HuH-7.5 (cell line): Measurements from ENCODE around the gene GABRE.

Experiments
- DNase-seq: peaks from one replicate; pipeline ENCODE4 v3.0.0; 2011; ENCODE audit warnings: low spot score

The GABRE gene, protein sequence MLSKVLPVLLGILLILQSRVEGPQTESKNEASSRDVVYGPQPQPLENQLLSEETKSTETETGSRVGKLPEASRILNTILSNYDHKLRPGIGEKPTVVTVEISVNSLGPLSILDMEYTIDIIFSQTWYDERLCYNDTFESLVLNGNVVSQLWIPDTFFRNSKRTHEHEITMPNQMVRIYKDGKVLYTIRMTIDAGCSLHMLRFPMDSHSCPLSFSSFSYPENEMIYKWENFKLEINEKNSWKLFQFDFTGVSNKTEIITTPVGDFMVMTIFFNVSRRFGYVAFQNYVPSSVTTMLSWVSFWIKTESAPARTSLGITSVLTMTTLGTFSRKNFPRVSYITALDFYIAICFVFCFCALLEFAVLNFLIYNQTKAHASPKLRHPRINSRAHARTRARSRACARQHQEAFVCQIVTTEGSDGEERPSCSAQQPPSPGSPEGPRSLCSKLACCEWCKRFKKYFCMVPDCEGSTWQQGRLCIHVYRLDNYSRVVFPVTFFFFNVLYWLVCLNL

DNA sequence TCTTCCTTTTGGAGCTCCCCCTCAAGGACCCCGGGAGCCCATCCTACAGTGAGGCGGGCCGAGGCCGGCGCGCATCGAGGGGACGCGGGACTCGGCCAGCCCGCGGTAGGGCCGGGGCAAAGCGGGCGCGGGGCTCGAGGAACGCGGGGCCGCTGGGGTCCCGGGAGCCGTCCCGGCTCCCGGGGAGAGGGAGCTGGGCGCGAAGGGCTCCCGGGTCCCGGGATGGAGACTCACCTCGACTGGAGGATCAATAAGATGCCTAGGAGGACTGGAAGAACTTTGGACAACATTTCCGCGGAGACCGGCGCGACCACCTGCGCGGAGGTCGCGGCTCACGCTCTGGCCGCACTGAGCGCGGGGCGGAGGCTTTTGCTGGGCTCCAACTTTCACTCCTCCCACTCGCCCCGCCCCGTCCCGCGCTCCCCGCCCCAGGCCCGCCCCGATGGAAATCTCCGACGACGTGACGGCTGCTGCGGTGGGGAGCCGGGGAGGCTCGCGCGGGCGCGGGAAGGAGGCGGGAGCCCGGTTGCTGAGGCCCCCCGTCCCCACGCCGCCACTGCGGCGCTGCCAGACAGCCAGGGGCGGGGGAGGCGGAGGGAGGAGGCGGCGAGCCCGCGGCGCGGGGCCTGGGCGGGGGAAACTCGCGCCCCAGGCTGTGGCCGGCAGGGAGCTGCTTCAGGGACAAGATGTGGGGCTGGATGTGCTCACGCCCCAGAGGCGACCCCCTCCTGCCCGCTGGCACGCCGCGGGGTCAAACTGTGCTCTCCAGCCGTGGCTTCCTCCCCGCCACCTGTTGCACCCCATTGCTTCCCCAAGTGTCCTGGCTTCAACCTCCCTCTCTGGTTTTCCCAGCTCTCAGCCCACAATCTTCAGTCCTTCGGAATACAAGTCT is at the start of gene GABRE:
Gene GABRE (minus strand): TSS at position 341 of the 892 bp plus-strand sequence. CDS start 51 bp downstream, at position 290.
- DNase-seq: no peak

DNA sequence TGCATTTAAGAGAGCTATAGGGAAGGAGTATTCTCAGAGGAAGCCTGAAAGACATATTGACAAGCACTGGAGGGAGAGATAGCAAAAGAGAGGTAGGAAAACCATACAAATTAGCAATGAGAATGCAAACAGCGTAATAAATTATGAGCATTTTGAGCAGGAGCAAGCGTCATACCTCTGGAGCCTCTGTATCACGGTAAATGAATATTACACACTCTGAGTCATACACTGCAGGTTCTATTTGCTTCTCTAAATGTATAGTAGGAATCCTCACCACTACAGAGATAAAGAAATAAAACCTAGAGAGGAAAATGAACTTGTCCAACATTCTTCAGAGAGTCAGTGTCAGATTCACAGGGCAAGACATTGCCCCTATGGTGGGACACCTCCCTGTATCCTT is 46.4 kb upstream of the GABRE start:
- DNase-seq: no peak

DNA sequence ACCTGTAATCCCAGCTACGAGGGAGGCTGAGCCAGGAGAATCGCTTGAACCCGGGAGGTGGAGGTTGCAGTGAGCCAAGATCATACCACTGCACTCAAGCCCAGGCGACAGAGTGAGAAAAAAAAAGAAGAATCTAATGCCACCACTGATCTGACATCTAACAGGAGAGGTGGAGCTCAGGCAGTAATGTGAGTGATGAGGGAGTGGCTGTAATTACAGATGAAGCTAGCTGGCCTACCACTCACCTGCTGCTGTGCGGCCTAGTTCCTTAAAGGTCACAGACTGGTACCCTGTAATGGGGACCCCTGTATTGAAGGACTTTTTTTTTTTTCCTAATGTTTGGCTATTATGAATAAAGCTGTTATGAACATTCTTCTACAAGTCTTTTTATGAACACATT is 25.3 kb upstream of the GABRE start:
- DNase-seq: no peak

DNA sequence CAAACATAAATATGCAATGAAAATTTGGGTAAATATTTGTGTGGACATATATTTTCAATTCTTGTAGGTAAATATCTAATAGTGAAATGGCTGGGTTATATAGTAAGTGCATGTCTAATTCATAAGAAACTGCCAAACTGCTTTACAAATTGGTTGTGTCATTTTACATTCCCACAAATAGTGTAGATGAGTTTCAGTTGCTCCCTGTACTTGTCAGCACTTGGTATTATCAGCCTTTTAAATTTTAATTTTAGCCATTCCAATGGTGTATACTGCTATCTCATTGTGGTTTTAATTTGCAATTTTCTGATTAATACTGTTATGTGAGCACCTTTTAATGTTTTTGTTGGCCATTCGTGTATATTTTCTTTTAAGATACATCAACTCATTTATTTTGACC is 23.1 kb upstream of the GABRE start:
- DNase-seq: no peak

DNA sequence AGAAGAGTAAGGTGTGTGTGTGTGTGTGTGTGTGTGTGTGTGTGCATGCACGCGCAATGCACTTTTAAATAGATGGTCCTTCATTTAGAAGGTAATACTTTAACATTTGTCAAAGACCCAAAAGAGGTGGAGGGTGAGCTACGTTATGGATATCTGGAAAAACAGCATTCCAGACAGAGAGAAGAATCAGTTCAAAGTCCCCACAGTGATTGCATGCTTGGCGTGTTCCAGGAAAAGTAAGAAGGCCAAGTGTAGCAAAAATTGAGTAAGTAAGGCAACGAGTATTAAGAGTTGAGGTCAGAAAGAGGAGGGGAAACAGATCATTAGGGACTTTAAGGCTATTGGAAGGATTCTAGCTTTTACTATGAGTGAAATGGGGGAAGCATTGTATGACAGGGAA is 21.9 kb upstream of the GABRE start:
- no peak for DNase-seq

DNA sequence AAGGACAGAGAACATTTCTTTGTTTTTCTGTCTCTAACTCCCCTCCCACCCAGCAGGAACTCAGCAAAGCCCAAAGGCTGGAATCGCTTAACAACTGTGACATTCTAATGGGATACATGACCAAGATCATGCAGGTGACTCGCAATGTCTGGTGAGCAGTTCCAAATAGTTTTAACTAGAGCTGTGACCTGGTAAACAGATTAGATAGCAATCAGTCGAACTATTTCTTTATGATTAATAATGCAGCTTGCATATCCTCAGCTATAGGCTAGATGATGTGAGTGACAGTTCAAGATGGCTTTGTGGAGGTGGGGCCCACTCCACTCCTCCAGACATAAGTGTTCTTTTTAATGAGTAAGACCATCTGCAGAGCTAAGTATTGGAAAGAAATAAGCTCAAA is 20.0 kb upstream of the GABRE start:
- DNase-seq: no peak

DNA sequence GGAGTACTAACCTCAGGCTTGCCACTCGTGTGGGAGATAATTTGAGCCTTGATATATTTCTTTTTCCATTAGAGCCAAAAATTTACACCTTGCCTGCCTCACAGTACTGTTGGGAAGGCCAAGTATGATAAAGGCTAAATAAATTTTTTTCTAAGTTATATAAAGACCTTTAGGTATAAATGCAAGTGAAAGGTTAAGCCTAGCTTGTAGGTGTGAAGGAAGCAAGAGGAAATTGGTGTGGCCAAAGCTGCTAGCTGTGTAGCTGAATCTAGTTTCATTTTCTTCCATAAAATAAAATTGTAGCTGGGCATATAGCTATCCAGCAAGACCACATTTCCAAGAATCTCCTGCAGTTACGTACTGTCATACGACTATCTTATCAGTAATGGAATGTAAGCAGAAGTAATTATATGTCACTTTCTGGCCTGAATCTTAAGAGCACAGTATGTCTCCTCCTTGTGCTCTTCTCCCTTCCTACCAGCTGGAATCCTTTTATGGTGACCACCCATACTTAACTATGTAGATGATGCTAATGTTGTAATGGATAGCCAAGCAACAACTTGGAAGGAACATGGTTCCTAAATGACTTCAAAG is 14.3 kb upstream of the GABRE start:
- DNase-seq: no peak

DNA sequence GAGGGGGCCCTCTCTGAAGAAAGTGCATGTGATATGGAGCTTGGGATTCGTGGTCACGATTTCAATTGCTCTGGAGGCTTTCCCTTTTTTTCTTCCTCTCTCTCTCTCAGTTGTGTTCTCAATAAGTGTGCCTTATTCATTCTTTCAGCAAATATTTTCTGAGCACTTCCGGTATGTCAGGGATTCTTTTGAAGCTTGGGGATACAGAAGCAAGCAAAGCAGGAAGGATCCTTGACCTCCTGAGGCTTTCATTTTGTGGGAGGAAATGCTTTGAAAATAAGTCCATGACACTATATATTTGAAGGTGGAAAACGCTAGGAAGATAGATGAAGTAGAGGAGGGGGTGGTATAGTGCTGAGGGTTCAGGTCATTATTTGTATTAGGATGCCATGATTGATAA is 12.6 kb upstream of the GABRE start:
- no peak for DNase-seq

DNA sequence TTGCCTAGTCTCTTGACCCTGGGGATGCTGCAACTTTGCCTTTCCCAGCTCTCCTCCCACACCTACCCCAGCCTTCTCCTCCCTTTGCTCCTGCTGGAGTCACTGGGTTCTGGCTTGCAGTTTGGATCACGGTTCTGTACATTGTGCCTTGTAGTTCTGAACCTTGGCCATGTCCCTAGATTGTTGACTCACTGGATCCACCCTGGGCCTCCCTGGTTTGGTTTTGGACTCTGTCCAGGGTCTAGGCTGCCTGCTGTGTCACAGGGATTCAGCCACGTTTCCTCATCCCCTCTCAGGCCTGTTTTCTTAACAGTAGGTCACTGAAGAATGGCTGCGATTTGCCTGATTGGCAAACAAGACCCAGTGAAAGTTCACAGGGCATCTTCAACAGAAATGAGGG is 11.5 kb upstream of the GABRE start:
- DNase-seq: no peak

DNA sequence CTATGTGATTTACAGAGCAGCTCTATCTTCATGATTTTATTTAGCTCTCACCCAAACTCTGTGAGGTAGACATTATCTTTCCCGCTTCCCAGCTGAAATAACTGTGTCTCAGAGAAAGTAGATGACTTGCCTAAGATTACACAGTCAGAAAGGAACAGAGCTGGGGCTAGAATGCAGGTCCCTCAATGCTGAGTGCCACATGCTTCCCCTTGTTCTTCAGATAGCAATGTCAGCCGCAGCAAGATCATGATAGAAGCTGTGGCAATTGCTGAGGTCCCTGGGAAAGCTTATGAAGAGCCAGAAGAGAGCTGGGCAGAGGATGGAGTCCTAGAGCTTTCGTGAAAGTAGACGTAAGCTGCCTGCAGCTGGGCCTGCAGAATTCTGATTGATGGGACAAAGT is 11.1 kb upstream of the GABRE start:
- no peak for DNase-seq

DNA sequence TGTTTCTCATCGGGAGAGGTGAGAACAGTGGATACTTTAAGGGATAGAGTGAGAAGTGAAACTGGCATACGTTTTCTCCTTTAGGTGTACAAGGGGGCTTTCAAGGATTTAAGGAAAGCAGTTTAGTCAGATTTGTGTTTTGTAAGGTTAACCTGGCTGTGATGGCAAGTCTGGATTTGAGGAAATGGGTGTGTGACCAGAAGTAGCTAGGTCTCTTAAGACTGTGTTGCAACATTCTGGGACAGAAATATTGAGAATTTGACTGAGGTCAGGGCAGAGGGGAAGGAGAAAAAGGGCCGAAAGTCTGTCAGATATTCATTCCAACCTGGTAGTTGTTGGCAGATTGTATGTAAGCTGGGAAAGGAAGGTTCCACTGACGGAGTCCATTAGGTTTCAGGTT is 10.4 kb upstream of the GABRE start:
- DNase-seq: no peak

DNA sequence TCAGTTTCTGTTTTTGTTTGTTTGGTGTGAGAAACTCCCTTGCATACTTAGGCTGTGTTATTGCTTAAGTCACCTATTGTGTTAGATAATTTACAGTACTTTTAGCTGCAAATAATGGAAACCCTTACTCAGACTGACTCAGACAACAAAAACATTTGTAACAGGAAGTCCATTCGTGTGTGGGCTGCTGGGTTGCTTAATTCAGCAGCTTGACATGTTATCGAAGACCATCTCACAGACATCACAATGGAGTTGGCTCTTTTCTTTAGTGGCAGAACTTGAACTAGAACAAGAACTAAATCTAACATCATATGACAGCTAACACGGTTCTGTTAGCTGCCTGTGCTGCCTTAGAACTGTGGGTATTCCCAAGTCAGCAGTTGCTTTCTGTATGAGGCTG is 9.9 kb upstream of the GABRE start:
- no peak for DNase-seq

DNA sequence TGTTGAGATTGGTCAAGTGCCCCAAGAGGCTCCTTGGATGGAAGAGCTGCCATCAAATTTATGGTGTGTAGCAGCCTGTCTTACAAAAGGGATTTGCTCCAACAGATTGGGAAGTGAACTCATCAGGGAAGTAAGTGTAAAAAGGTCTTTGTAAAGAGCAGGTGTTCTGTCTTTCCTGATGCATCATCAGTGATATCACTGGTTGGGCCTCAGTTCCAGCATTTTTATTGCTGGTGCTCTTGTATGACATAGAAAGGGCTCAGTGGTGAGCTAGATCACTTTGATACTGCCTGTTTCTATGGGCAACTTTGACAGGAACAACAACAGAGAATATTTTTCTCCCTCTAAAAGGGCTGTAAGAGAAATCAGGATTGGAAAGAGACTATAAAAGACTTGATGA is 8.7 kb upstream of the GABRE start:
- DNase-seq: no peak

DNA sequence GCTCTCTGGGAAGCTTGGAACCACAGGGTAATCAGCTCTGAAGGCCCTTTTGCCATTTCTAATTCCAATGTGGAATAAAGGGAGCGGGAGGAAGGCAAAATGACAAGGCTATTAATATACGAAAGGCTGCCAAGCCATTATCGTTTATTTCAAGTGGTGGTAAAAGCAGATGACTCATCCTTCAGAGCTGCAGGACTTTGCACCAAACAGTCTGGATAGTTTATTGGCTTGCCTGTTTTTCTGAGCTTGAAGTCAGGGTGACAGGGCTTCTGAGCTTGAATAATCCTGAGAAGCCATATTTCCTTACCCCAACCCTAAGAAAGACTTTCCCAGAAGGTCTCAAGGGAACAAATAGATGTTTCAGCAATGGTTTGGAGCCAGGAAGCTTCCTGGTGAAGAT is 7.7 kb upstream of the GABRE start:
- no peak for DNase-seq

DNA sequence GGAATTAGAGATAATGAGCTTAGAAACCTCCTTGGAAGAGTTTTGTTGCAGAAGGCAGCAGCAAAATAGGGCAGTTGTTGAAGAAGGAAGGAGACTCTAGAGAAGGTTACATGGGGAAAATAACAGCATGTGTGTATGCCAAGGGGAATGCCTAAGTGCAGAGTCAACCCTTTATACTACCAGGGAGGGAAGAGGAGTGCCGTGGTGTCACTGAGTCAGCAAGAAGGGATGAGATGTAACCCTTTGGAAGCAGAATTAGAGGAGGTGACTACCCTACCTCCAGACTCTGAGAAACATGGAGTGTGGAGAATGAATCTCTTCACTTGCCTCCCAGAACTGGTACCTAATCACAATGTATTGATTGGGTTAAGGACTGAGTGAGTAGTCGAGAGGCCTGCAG is 6.7 kb upstream of the GABRE start:
- no peak for DNase-seq

DNA sequence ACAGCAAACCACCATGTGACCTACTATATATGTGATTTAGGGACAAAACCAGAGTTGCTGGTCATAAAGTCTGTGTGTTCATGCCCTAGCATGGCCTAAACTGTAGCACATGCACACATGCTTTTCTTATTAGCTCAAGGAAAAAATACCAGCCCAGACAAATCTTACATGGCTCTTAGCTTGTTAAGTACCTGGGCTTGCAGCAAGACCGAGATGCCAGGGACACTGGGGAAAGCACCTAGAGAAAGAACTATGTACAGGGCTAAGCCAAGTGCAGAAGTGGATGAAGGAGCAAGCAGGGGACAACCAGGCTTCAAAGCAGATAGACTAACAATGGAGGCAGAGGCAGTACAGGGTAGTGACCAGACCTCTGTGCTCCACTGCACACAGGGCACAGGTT is 3.4 kb upstream of the GABRE start:
- no peak for DNase-seq

DNA sequence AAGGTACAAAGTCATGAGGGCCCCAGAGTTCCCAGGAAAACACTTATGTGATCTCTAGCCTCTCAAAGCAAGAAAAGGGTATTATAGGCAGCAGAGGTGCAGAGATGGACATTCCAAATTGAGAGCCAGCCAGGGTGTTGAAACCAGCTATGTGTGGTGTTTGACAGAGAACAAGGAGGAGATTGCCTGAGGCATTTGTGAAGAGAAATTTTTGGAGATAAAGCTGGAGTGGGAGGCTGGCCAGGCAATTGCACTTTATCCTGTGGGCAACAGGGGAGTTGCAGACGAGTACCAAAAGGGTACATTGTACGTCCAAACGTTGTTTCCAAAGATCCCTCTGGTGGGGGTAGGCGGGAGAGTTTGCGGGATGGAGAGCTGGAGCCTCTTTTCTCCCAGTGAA is 2.5 kb upstream of the GABRE start:
- no peak for DNase-seq

DNA sequence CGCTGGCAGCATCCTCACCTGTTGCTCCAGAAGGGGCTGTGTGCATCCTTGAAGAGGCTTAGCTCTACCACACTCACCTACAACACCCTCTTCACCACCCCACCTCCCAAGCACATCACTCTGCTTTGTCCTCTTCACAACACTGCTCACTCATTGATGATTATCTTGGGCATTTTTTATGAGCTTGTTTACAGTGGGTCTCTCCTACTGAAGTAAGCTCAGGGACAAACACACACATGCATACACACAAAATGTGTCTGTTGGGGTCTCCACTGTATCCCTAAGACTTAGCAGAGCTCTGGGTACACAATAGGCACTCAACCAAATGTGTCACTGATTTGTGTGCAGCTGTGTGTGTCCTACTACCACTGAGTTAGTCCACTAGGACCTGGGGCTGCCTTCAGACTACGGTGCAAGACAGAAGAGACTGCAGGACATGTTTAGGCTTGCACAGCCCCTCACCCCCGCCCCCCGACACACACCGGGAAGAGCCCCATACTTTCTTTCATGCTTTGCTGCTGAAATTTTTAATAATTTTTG is 1.3 kb upstream of the GABRE start:
- DNase-seq: no peak

DNA sequence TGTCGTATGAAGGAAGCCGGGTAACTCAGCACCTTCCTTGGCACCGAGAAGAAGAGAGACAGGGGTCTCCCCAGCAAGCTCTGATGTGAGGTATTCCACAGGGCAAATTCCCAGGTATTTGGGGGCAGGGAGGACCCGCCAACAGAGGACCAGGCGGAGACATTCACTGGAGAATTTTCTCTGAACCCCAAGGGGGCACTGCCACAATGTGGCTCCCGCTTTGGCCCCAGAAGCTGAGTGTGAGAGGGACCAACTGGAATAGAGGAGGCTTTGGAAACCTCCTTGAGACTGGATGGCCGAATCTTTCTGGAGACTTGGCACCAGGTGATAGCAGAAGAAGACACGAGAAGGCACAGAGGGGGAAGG is 735 bp upstream of the GABRE start:
- DNase-seq: no peak

DNA sequence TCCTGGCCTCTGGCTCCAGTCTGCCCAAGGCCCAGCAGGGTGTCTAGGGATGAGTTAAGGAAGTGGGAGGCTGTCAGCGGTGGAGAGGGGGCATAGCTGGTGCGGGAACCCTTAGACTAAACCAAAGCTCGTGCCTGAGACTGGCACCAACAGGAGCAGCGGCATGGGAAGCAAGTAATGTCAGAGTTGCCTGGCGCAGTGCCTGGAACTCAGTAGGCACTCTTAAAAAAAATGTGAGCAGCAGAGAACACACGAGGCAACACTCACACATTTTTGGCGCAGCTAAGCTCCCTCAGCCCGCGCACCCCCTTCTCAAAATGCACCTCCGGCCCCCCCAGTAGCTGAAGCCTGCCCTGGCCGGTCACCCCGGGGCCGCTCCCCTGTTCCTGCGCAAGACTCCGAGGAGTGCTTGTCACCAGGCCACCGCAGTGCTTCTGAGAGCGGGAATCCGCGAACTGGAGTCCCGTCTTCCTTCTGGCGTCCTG is 583 bp downstream of the GABRE start:
- no peak for DNase-seq

DNA sequence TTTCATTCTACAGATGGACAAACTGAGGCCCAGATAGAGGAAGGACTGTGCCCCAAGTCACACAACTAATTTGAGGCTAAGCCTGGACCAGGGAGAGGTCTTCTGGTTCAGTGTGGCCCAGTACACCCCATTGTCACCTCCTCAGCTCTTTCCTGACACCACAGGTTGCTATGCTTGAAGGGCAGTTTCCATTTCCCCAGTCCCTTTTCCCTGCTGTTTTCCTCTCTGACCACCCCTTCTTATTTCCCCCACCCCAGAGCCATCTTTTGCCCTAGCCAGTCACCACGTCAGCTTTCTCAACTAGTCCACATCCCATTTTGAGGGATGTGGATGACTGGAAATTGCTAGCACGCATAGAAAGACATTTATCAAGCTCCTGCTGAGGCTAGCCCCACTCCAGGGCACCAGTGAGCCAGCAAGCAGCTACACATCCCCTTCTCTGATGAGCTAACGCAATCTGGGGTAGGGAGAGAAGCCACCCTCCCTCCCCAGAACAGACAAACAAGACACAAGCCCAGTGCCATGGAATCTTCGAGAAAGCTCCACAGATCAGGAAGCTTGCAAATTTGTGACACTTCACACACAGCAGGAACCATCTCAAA is 1.3 kb downstream of the GABRE start:
- no peak for DNase-seq

DNA sequence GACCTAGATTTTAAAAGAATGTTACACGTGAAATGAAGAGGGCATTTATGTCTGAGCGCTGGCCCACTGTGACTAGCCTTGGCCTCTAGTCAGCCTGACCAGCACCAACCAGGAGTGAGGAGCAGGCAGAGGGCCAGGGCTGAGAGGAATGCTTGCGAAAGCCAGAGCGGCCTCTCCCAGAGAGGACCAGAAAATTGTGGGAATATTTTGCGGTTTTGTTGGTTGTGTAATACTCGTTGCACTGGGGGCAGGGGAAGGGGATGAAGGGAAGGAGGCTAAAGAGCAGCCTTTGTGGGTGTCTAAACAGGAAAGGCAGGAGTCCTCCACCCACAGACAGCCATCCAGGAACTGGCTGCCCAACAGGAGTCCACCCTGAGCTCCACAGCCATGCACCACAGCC is 3.8 kb downstream of the GABRE start:
- DNase-seq: no peak
